HK-2 (cell line): ENCODE measurements around the gene RAB39A.
"Not testable (repeated sequence)": the region's sequence is repeated elsewhere in the genome, so short reads cannot be mapped to it uniquely, and the experiment has no call there.

Experiments used
- DNase-seq: peaks from one replicate; pipeline ENCODE4 v3.0.0-alpha.2; 2018; ENCODE audit not compliant: unreplicated experiment

RAB39A gene, protein sequence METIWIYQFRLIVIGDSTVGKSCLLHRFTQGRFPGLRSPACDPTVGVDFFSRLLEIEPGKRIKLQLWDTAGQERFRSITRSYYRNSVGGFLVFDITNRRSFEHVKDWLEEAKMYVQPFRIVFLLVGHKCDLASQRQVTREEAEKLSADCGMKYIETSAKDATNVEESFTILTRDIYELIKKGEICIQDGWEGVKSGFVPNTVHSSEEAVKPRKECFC

DNA sequence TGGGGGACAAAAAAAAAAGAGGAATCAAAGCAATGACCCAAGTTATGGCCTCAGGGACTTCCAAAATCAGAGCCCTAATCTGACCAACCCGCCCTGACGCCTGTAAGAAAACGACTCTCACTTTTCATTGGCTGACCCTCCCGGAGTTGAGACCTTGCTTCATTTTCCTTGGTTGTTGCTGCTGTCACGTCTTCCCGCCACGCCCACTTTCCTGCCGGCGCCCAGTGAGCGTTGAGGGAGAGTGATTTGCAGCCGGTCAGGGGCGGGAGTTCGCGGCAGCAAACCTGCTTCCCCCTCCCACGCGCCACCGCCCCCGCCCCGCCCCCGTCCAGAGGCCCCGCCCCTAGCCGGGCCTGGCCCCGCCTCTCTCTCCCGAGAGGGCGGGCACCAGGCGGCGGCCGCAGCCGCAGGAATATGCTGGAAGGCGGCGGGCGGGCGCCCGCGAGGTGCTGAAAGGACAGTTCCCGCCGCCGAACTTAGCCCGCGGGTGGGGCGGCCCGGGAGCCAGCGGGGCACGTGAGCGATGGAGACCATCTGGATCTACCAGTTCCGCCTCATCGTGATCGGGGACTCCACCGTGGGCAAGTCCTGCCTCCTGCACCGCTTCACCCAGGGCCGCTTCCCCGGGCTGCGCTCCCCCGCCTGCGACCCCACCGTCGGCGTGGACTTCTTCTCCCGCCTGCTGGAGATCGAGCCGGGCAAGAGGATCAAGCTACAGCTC is at the start of gene RAB39A:
RAB39A (plus strand) TSS at position 403 of the 721 bp plus-strand sequence; CDS start at position 524, 121 bp downstream.
- DNase-seq = peak; percentile 94

DNA sequence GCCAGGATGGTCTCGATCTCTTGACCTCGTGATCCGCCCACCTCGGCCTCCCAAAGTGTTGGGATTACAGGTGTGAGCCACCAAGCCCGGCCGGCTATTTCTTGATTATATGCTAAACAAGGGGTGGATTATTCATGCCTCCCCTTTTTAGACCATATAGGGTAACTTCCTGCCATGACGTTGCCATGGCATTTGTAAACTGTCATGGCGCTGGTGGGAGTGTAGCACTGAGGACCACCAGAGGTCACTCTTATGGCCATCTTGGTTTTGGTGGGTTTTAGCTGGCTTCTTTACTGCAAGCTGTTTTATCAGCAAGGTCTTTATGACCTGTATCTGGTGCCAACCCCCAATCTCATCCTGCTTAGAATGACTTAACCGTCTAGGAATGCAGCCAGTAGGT is 46.8 kb upstream of the RAB39A start:
- not testable (repeated sequence) for DNase-seq

DNA sequence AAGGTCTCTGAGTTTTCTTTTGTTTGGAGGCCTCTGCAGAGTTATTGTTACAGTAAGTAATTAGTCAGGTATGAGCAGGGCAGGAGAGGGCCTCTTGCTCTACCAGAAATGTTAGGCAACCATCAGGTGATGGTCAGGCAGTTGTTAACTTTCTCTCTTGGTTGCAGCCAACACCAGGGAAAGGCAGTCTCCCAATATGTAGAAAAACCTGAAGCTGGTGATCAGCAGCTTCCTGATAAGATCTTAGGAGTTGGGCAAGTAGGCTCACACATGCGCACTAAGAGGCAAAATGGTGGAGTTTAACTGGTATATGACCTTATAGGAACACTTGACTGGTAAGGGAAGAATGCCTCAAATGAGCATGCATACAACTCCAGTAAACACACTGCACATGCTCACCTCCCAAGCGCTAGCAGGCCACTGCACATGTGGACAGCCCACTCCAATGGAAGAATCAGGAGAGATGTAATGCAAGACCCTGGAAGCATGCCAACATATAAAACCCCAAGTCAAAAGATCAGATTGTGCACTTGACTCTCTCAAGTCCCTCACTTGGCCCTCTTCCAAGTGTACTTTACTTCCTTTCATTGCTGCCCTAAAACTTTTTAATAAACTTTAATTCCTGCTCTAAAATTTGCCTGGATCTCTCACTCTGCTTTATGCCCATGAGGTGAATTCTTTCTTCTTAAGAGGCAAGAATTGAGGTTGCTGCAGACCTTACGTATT is 46.0 kb upstream of the RAB39A start:
- no peak for DNase-seq

DNA sequence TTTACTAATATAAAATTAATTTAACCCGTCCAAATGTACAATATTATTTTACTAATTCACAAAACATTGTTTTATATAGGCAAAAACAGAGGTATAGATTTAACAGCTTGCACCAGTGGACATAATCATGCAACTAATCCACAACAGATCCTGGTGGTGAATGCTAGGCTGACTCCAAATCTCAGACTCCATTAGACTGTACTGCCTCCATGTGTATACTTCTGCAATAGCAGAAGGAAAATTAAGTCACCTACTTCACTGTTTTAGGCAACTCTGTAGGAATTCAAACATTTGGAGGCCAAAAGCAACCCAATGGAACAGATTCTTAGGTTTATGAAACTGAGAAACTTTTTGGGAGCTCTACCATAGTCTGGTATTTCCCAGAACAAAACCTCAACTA is 30.0 kb upstream of the RAB39A start:
- no peak for DNase-seq

DNA sequence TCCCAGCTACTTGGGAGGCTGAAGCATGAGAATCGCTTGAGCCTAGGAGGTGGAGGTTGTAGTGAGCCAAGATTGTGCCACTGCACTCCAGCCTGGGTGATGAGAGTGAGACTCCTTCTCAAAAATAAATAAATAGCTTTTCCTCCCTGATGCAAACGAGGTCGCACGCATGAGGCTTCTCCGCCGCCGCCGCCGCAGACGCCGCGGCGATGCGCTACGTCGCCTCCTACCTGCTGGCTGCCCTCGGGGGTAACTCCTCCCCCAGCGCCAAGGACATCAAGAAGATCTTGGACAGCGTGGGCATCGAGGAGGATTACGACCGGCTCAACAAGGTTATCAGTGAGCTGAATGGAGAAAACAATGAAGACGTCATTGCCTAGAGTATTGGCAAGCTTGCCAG is 20.0 kb upstream of the RAB39A start:
- DNase-seq = no peak

DNA sequence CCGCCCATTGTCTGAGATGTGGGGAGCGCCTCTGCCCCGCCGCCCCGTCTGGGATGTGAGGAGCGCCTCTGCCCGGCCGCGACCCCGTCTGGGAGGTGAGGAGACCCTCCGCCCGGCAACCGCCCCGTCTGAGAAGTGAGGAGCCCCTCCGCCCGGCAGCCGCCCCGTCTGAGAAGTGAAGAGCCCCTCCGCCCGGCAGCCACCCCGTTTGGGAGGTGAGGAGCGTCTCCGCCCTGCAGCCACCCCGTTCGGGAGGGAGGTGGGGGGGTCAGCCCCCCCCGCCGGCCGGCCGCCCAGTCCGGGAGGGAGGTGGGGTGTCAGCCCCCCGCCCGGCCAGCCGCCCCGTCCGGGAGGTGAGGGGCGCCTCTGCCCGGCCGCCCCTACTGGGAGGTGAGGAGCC is 15.8 kb upstream of the RAB39A start:
- DNase-seq = not testable (repeated sequence)

DNA sequence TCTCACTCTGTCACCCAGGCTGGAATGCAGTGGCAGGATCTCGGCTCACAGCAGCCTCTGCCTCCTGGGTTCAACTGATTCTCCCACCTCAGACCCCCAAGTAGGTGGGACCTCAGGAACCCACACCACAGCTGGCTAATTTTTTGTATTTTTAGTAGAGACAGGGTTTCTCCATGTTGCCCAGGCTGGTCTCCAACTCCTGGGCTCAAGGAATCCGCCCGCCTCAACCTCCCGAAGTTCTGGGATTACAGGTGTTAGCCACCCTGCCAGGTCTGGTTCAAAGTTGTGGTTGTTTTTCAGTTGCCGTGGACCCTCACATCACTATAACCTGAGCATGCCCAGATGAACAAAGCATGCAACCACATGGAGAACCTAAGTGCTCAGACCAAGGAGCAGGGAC is 13.0 kb upstream of the RAB39A start:
- DNase-seq = no peak

DNA sequence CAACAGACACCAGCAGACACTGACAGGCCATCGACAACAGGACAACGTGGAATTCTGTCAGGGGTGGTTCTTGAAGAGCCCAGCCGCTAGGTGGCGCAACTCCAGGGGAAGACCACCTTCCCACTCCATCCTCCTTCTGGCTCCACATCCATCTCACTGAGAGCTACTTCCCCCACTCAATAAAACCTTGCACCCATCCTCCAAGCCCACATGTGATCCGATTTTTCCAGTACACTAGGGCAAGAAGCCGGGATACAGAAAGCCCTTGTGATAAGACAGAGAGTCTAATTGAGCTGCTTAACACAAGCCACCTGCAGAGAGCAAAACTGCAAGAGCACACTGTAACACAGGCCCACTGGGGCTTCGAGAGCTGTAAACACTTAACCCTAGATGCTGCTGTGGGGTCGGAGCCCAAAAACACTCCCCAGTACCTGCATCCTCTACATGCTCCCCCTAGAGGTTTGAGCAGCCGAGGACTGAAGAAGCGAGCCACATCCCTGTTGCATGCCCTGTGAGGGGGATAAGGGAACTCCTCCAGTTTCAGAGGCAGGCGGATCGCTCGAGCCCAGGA is 11.5 kb upstream of the RAB39A start:
- DNase-seq = no peak

DNA sequence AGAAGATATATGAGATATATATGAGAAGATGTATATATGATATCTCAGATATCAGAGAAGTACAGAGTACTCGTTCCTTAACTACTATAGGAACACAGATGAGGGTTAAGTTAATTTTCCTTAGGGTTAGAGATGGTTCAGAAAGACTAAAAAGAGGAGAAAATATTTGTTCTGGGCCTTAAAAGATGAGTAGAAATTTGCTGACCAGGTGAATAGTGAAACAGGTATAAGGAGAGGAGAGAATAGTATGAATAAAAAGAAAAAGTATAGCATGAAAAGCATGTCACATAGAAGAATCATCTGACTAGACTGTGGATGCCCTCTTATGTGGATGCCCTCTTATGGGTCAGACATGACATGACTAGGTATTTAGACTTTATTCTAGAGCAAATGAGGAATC is 6.3 kb upstream of the RAB39A start:
- no peak for DNase-seq

DNA sequence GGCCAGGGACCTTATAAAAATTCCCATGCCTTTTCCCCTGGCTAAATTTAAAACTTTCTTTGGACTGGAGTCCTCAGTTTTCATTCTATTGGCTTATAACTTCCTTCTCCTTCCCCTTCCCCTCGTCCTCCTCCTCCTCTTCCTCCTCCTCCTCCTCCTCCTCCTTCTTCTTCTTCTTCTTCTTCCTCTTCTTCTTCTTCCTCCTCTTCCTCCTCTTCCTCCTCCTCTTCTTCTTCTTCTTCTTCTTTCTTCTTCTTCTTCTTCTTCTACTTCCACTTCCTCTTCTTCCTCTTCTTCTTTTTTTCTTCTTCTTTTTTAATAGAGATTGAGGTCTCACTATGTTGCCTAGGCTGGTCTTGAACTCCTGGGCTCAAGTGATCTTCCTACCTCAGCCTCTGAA is 4.7 kb upstream of the RAB39A start:
- DNase-seq = not testable (repeated sequence)

DNA sequence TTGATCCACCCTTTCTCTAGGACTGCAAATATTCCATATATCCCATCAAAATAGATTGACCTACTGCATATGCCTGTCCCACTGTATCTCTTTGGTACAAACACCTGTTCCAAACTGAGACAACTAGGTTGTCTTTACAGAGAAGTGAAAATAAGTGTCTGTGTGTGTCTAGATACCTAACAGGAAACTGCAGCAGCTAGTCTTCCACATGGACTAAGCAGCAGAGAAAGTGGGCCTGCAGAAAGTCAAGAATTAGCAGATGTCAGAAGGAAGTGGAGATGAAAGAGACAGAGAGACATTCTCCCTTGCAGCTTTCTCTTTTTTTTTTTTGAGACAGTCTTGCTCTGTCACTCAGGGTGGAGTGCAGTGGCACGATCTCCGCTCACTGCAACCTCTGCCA is 3.9 kb upstream of the RAB39A start:
- no peak for DNase-seq

DNA sequence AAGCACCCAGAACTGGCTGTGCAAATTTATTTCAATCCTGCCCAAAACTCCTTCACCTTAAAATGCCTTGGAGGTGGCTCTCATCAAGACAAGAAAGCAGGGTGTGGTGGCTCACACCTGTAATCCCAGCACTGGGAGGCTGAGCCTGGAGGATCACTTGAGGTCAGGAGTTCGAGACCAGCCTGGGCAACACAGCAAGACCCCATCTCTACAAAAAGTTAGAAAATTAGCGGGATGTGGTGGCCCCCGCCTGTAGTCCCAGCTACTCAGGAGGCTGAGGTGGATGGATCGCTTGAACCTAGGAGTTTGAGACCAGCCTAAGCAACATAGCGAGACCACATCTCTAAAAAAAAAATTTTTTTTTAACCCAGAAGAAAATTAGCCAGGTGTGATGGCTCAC is 689 bp upstream of the RAB39A start:
- no peak for DNase-seq

DNA sequence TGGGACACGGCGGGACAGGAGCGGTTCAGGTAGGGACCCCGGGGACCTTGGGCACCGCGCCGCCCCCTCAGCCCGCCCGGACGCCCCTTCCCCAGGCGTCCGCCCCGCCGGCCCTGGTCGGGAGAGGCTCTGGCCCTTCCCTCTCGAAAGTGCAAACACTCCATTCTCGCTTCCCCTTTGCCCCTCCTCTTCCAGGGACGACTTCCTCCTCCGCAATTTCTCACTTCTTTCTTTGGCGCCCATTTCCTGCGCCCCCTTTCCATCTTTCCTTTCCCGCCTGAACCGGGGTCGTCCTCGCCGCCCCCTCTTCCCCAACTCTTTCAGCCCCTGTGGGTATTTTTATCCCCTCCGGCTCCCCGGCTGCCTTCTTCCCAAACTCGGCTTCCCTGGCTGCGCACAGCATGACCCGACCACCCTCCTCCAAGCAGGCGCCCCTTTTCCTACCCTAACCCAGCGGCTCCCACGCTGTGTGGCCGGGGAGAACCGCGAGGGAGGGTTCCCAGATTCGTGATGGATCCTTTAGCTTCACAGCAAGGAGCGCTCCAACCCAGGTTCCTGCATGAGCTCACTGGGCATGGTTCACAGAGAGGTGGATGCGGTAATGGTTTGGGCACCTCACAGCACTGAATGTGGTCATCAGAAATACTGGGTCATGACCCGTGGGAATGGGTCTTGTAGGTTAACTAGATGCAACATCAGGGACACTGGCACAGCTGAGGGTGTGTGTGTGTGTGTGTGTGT is 689 bp downstream of the RAB39A start:
- peak; percentile 37 for DNase-seq

DNA sequence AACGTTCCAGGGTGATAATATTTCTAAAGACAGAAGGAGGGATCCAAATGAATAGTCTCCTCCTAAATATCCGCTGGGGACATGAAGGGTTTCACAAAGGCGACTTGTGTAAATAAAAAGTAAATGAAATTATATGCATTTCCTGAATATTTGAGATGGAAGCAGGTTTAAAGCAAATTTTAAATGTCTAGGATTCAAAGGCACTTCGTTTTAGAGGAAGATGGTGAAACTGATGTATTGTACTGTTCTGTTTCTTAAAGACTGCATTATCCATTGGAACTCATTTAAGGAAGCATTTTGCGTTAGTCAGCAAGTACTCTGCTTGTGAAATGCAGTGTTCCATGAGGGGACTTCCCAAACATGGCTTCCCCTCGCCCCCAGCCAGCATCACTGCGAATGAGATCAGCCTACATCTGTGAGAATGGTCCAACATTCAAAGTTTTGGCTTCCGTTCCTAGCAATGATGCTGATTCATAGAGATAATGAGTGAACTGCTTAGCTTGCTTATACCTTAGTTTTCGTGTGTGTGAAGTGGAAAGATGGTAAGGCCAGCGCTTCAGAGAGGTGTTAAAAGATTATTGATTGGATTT is 1.5 kb downstream of the RAB39A start:
- no peak for DNase-seq

DNA sequence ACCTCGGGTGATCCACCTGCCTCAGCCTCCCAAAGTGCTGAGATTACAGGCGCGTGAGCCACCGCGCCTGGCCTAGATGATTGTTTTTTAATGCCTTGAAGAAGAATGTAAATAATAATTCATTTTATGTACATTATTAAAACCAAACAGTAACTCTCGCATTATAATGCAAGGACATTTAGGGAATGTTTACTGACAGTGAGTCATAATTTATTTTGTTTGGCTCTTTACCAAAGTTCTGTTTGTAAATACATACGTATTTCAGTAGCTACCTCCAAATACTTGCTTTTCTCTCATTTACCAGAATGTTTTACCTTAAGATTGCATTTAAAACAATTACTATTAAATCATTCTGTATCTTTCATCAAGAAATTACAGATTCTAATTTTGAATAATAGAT is 3.0 kb downstream of the RAB39A start:
- no peak for DNase-seq

DNA sequence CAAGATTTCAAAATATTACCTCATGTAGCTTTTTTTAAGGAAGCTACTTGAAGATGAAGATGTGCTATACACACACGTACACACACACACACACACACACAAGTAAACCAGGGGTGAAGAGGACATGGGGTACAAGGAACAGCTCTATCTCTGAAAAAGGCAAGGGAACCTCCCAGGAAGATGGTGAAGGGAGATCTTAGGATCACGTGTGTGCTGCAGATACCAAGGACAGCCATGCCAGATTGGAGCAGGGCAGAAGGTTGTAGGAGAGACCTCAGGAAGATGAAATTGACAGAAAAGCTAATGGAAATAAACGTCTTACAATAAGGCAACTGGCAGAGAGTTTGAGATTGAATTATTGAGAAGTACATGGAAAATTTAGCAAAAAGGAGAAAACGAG is 19.7 kb downstream of the RAB39A start:
- no peak for DNase-seq

DNA sequence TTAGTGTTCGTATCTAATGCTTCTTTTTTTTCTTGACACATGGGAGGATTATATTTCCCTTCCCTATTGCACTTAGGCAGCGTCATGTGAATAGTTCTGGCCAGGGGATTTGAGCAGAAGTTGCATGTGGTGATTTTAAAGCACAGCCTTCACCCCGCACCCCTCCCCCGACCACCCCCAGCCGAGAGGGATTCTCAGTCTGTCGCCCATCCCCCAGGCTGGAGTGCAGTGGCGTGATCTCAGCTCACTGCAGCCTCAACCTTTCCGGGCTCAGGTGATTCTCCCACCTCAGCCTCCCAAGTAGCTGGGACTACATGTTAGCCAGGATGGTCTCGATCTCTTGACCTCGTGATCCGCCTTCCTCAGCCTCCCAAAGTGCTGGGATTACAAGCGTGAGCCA is 20.1 kb downstream of the RAB39A start:
- not testable (repeated sequence) for DNase-seq

DNA sequence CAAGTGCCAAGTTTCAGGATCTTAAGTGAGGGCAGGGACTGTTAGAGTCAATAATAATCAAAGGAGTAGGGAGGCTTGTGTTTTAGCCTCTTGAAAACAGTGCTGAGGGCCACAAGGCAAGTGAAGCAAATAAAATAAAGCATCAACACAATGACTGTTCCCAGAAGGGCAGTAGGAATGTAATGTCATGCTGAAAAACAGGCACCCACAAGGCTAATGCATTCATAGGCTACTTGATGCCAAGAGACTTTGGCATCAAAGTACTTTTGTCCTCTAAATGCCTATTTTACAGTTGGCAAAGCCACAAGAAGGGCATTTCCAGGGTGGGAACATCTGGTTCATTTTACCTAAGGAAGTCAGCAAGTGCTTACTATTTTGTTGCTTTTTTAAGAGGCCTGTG is 22.9 kb downstream of the RAB39A start:
- no peak for DNase-seq

DNA sequence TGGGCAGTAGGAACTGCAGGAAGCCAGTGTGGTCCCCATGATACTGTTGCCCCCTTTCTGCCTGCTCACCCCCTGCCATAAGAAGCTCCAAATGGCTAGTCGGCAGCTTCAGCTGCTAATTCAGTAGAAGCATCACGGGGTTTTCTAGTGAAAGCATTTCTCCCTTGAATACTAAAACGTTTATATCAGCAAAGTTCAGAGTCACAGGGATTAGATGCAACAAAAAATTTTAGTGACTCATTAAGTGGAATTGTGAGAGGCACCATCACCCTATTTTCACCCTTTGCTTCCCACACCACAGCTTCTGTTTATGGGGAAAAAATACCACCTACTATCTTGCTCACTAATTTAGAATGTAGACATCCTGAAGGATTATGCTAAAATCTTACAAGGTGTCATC is 25.2 kb downstream of the RAB39A start:
- no peak for DNase-seq

DNA sequence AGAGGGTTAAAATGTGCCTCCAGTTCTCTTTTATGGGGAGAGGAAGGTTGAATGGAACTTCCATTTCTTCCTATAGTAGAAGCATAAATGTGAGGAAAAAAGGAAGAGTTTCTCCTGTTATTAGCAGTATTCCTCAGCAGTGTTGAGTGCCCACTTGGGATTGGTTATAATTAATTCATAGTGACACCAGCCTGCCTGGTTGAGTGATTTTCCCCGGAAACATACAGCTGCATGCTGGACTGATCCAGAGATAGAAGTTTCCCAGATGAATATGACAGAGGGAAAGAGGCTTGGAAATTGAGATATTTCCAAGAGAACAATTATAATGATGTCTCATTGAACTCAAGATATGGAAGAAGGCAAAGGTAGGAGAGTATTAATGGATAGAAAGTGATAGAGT is 28.3 kb downstream of the RAB39A start:
- DNase-seq = no peak

DNA sequence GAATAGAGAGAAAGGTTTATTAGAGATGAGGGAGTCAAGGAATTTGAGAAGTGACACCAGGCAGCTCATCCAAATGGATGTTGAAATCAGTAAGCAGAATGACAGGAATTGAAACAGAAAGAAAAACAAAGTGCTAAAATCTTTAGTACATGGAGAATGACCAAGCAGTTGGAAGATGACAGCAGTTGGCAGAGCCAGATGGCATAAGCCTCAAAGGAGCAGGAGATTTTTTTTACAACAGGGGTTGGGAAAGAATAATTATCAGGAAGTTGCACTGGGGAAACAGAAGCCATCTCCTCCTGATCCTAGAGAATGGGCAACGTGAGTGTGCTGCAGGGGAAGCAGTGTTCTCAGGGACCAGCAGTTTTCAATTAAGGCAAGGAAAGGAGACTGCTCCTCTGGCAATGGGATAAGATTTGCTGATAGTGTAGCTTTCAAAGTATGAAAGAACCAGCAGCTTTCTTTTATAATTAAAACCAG is 28.9 kb downstream of the RAB39A start:
- DNase-seq = no peak
